Aorta (tissue), 5 donors: ENCODE measurements around the gene GAB4. TPM values are rescaled to one million over a fixed set of nuclear protein-coding genes. Genes with fewer than 3 reads are reported as not detected.
"Not testable (repeated sequence)": the region's sequence is repeated elsewhere in the genome, so short reads cannot be mapped to it uniquely, and the experiment has no call there.

Experiments used
- ATAC-seq: fragments of 200-7000 bp; cut with Tn5 transposase; one replicate; pipeline ENCODE4 v1.9.1; 2022; ENCODE audit warnings: moderate library complexity; ENCODE audit not compliant: low FRiP score
- DNase-seq, 2 donors: peaks; one replicate each; pipeline ENCODE4 v3.0.0-alpha.2; 2020
- H3K27ac ChIP-seq, 2 donors: one replicate each; pipeline ENCODE4 v1.5.1; 2013; ENCODE audit warnings: low read length in 2 of 2, mild to moderate bottlenecking in 2 of 2, moderate library complexity in 2 of 2, control low read depth in 1 of 2, inconsistent platforms in 1 of 2, low read depth in 1 of 2
- H3K27me3 ChIP-seq, 2 donors: one replicate each; pipeline ENCODE4 v1.6.1; 2013; ENCODE audit warnings: control low read depth in 1 of 2, low read length in 1 of 2, mild to moderate bottlenecking in 1 of 2, moderate library complexity in 1 of 2; ENCODE audit not compliant: insufficient read depth in 2 of 2, control insufficient read depth in 1 of 2
- H3K36me3 ChIP-seq, 2 donors: one replicate each; pipeline ENCODE4 v1.6.1; 2013; ENCODE audit warnings: control low read depth in 1 of 2, low read length in 1 of 2, mild to moderate bottlenecking in 1 of 2; ENCODE audit not compliant: insufficient read depth in 2 of 2, control insufficient read depth in 1 of 2
- H3K4me1 ChIP-seq, 2 donors: one replicate each; pipeline ENCODE4 v1.6.1; 2013; ENCODE audit warnings: low read length in 2 of 2, control low read depth in 1 of 2, mild to moderate bottlenecking in 1 of 2, moderate library complexity in 1 of 2; ENCODE audit not compliant: insufficient read depth in 2 of 2, control insufficient read depth in 1 of 2
- H3K4me3 ChIP-seq, 2 donors: one replicate each; pipeline ENCODE4 v1.5.1; 2013; ENCODE audit warnings: low read length in 2 of 2, control low read depth in 1 of 2, mild to moderate bottlenecking in 1 of 2
- H3K9me3 ChIP-seq: one replicate; pipeline ENCODE4 v1.6.1; 2013; ENCODE audit warnings: mild to moderate bottlenecking, low read length; ENCODE audit not compliant: control insufficient read depth
- WGBS, 2 donors: extraction: QIAGEN DNeasy Blood & Tissue Kit; methylation state at CpG; one replicate each; pipeline ENCODE4 v1.1.7; 2013; 5-methylcytosine and 5-hydroxymethylcytosine counted together
- intact Hi-C, 2 donors: fragments of 100-400 bp; cut with DNase I; formaldehyde crosslinking; loops; one replicate each; pipeline versions ENCODE4 v1.14.2 to v1.15.0; 2022
- polyA plus RNA-seq, 2 donors: library from polyadenylated mRNA; stranded (reverse); fragments of 200-250 nt; gene quantifications; one replicate each; pipeline ENCODE4 v1.2.3, GENCODE V29; 2013
- total RNA-seq, 2 donors: library from RNA; stranded (reverse); fragmentation: NEBNext Ultra II Directional; extraction: Animal tissue kit (Norgen Biotek cat#: 25700); gene quantifications; one replicate each; pipeline ENCODE4 v1.2.1, GENCODE V29; 2021
- donor health status: healthy with polysubstance abuse.
- donor health status: Bipolar disorder and iron deficiency.
- donor health status: DM: no; HTN: no; CAD: no.
- donor health status: DM: no; HTN: no; CAD: no.
- donor health status: DM: yes; HTN: yes; CAD: no.

Gene GAB4
- total and polyA plus RNA-seq, 4 donors, result not detected

DNA sequence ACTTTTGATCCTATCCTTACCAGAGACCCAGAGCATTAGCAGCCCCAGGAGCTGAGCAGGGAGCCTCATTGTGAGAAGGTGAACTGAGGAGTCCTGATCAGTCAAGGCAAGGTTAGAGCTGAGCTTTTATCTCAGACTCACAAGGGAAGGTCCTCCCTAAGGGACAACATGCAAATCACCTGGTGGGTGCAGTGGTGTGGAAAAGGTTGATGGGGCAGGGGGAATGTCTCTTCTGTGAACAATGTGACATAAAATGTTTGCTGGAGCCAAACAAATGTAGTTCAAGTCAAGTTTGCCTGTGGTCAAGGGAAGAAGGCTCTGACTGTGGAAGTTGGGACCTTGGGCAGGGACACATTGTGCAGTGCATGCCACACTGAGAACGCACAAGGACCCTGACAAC, 93.1 kb downstream of the GAB4 start:
- WGBS, 2 donors, result 70 to 79% methylated on average over 1 of the region's 1 CpG
- not testable (repeated sequence) for H3K4me1 ChIP-seq, H3K36me3 ChIP-seq, DNase-seq, H3K4me3 ChIP-seq, H3K27ac ChIP-seq, H3K9me3 ChIP-seq, ATAC-seq, H3K27me3 ChIP-seq
- intact Hi-C loops, result loop anchor here in 1 of 2 donors (10.0 kb wide), 2 partner anchors 140 kb away; no protein-coding TSS in a partner anchor

DNA sequence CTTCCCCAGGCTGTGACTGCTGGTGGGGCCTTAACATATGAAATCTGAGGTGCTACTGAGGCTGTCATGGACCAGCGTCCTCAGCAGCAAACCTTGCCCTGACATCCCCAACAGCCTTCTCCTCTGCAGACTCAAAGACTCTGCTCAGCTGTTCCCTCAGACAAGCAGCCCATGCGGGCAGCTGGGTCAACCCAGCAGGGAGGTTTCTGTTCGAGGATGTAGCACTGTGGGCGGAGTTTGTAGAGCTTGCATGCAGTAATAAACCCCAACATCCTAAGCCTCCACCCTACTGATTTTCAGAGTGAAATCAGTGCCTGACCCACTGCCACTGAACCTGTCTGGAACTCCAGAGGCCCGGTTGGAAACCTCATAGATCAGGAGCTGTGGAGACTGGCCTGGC, 94.0 kb downstream of the GAB4 start:
- intact Hi-C loops, result loop anchor here in 1 of 2 donors (10.0 kb wide), 2 partner anchors 139 to 141 kb away; no protein-coding TSS in a partner anchor
- WGBS, 2 donors, result 31 to 32% methylated on average over 5 of the region's 5 CpGs
- H3K9me3 ChIP-seq, result no peaks in the 10 kb centered on the region
- H3K36me3 ChIP-seq, result no peaks in the 10 kb centered on the region
- no peak overlapping the region for H3K27ac ChIP-seq
- H3K27me3 ChIP-seq, result no peaks in the 10 kb centered on the region
- no peak overlapping the region for H3K4me3 ChIP-seq
- DNase-seq (no peak), ATAC-seq (no peak)
- peaks cover 0 to 2% of the 10 kb centered on the region in 2 donors for H3K4me1 ChIP-seq

DNA sequence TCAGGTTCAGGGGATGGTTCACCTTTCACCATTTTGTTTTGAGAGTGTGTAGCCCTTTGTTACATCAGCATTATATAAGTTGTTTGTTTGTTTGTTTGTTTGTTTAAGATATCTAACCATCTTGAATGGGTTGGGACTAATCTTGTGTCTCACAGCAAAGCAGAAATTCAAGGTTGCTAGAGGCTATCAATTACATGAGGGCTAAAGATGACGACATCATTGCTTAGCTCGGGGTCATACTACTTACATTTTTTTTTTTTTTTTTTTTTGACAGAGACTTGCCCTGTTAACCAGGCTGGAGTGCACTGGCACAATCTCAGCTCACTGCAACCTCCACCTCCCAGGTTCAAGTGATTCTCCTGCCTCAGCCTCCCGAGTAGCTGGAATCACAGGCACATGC, 95.7 kb downstream of the GAB4 start:
- Histone ChIP-seq H3K27me3 (no peaks in the 10 kb centered on the region), H3K9me3 (no peaks in the 10 kb centered on the region), H3K27ac (no peak overlapping the region), H3K4me3 (no peak overlapping the region), H3K36me3 (no peaks in the 10 kb centered on the region), H3K4me1 (no peaks in the 10 kb centered on the region)
- DNase-seq (no peak), ATAC-seq (no peak)
- intact Hi-C loops, result loop anchor here in 1 of 2 donors (10.0 kb wide), 2 partner anchors 137 to 143 kb away; no protein-coding TSS in a partner anchor
- WGBS, 2 donors, result 49 to 58% methylated on average over 3 of the region's 3 CpGs

Other genes starting within 250 kb of the GAB4 start
- gene XKR3, start 182.8 kb downstream of the GAB4 start, total RNA-seq, result not detected
- not detected for gene XKR3, start 182.8 kb downstream of the GAB4 start, polyA plus RNA-seq
- 10 to 100 TPM; 19.9 to 28.3 TPM for gene IL17RA, start 76.8 kb upstream of the GAB4 start, total RNA-seq
- gene IL17RA, start 76.8 kb upstream of the GAB4 start, polyA plus RNA-seq, result 1 to 10 TPM; 3.0 to 9.4 TPM
- under 1 TPM; 0.68 to 0.87 TPM for gene TMEM121B, start 113.1 kb upstream of the GAB4 start, total RNA-seq
- under 1 TPM; 0.15 to 0.50 TPM for gene TMEM121B, start 113.1 kb upstream of the GAB4 start, polyA plus RNA-seq
- 10 to 100 TPM; 15.1 to 19.2 TPM for gene HDHD5, start 151.1 kb upstream of the GAB4 start, total RNA-seq
- gene HDHD5, start 151.1 kb upstream of the GAB4 start, polyA plus RNA-seq, result 10 to 100 TPM; 19.5 to 30.6 TPM
- gene ADA2, start 211.2 kb upstream of the GAB4 start, total RNA-seq, result 10 to 100 TPM; 15.7 to 48.7 TPM
- 10 to 100 TPM; 12.4 to 18.9 TPM for gene ADA2, start 211.2 kb upstream of the GAB4 start, polyA plus RNA-seq